ENCODE data around the gene TBCE.

- TF ChIP-seq, protein P1, sequence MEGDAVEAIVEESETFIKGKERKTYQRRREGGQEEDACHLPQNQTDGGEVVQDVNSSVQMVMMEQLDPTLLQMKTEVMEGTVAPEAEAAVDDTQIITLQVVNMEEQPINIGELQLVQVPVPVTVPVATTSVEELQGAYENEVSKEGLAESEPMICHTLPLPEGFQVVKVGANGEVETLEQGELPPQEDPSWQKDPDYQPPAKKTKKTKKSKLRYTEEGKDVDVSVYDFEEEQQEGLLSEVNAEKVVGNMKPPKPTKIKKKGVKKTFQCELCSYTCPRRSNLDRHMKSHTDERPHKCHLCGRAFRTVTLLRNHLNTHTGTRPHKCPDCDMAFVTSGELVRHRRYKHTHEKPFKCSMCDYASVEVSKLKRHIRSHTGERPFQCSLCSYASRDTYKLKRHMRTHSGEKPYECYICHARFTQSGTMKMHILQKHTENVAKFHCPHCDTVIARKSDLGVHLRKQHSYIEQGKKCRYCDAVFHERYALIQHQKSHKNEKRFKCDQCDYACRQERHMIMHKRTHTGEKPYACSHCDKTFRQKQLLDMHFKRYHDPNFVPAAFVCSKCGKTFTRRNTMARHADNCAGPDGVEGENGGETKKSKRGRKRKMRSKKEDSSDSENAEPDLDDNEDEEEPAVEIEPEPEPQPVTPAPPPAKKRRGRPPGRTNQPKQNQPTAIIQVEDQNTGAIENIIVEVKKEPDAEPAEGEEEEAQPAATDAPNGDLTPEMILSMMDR (IDR thresholded peaks at IDR 0.05) = no peak
- no peak for TF ChIP-seq POLR2A (IDR thresholded peaks at IDR 0.05)
Measured at GRCh38 chr1:235425357-235425756, 58.1 kb downstream of the TBCE start.
